GM19324 (cell line): ENCODE data around the gene FRMPD1.

Experiments
- ATAC-seq: cut with Tn5 transposase; IDR thresholded peaks from one replicate; pipeline ENCODE4 v1.9.1; 2021; ENCODE audit warnings: mild to moderate bottlenecking, moderate library complexity; ENCODE audit not compliant: unreplicated experiment, low FRiP score

FRMPD1 gene

DNA sequence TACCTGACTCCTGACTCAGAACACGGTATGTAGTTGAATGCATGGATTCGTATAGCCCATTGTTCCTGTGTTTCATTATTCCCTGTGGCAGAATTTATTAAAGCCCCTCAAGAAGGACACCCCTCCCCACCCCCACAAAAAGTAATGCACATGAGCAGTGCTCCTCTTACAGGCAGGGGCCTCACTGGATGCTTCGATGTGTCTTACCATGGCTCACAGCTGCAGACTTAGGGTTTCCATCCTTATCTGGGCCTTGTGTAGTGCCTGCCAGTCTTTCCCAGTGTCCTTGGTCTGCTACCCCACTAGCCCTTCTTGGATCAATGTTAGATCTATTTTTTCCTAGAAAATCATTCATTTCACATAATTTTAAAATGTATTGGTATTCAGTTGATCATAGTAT, 119.2 kb downstream of the FRMPD1 start:
- ATAC-seq: no peak

DNA sequence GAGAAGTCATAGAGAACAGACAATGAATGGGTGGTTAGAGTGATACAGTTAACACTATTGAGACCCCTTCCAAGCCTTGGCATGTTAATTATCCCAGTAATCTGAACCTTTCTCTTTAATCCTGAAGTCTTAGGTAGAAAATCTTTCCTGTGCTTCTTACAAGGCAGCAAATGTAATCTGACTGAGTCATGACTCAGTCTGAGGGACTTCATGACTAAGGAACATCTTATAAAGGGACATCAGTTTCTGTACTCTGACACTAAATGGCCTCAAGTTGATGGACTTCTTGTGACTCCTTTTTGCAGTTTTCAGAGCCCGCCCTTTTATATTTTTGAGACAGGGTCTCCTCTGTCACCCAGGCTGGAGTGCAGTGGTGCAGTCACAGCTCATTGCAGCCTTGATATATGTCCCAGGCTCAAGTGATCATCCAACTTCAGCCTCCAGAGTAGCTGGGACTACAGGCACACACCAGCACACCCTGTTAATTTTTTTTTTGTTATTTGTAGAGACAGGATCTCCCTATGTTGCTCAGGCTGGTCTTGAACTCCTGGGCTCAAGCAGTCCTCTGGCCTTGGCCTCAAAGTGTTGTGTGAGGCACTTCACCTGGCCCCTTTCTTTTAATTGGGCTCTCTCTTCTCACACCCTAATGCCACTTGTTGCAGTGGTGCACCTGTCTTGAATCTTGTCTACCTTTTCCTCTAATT, 124.6 kb downstream of the FRMPD1 start:
- ATAC-seq: no peak

DNA sequence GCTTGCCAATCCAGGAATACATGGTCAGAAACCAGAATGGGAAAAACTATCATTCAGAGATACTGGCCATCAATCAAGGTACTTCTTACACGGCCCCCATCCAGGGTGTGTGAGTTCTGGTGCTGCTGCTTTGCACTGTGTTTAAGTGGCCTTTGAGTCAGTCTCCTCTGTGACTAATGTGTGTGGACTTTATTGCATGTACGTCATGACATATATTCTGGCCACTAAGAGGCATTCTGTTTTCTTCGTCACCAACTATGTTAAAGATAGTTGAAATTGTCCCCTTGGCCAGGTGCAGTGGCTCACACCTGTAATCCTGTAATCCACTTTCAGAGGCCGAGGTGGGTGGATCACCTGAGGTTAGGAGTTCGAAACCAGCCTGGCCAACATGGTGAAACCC, 125.6 kb downstream of the FRMPD1 start:
- no peak for ATAC-seq

DNA sequence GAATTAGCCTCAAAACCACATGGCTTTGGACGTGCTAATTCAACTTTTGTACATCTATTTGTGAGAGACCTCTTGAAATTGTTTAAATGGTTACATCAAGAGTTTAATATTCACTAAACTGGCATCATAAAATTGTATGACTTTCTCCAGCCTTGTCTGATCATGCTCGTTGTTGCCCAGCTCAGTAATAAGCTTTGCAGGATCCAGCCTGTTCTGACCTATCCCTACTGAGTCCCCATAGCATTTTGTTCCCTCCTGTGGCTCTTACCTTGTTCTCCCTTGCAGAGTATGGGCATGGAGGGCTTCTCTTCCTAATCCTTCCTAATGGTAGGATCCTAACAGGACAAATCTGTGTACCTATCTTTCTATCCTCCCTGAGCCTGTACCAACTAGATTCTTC, 127.8 kb downstream of the FRMPD1 start:
- no peak for ATAC-seq

DNA sequence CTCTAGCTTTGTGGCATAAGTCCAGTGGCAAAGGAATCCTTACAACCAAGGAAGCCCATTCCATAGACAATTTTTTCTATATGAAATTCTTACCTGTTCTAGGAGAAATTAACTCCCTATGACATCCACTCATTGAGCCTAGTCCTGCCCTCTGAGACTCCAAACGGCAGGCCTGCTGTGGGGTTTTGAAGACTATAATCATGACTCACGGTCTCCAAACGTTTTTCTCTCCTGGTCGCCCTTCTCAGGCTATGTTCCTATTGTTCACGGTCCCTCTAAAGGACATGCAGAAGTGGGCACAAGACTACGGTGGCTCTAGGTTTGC, 133.5 kb downstream of the FRMPD1 start:
- ATAC-seq: no peak

DNA sequence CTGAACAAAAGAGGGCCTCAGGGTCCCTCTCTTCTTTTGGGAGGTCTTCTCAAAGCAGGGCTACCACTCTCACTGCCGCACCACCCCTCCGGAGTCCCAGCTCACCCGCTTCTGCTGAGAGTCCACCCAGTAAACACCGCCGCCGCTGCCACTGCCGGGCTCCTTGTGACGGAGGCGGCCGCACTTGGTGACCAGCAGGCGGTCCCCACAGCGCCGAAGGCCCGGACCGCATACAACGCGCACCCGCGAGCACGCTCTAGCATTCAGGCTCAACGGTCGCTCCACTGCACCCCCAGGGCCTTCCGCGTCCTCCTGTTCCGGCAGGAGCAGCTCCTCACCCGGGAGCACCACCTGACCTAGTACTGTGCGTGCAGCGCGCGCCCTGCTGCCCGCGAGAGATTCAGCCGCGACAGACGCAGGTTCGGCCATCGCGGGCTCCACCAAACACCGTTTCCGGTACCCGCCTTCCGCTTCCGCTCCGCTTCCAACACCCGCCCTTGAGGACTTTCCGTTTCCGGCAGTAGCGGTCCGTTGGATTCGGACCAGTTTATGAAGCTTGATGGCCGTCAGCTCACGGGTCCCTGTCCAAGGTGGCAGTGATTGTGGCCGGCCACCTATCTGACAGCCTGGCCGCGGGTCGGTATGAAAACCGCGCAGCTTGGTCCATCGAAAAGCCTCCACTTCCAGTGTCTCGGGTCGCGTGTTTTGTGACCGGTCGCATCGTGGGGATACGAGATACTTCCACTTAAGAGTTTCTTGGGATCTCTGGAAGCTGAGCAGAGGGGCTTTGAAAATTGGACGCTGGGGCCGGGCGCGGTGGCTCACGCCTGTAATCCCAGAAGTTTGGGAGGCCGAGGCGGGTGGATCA, 134.1 kb downstream of the FRMPD1 start, which contains the start of gene EXOSC3:
Gene EXOSC3 (minus strand): TSS at position 449 of the 868 bp plus-strand sequence. CDS start 20 bp downstream, at position 429.
- peak; percentile 92 for ATAC-seq

DNA sequence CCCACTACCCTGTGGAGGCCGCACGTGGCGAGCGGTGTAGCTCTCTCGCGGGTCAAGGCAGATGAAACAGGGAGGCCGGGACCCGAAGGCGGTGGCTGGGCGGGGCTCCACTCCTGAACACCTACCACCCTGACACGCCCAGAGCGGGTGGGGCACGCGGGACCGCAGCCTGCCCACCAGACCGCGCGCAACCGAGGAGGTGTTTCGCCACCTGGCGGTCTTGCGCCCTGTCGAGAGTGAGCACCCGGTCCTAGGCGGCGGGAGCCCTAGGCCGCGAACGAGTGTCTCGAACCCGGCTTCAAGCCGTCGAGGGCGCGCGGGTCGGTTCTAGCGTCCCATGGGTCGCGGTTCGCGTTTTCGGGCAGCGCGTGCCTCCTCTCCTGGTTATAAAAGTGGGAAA, 136.3 kb downstream of the FRMPD1 start:
- no peak for ATAC-seq

DNA sequence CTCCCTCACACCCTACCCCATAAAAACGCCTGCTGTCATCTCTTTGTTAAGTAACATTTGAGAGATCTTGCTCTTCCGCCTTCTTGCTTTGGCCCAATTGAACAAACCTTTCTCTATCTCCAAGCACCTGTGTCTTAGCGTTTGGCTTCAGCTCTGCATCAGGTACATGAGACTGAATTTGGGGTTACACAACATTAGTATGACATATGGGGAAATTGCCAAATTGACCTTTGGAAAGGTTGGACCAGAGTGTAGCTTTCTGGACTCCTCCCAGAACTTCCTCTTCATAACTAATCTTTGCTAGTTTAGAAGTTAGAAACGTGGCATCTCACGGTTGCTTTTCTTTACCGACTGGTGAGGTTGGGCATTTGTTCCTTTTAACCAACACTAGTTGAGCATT, 137.6 kb downstream of the FRMPD1 start:
- ATAC-seq: no peak

DNA sequence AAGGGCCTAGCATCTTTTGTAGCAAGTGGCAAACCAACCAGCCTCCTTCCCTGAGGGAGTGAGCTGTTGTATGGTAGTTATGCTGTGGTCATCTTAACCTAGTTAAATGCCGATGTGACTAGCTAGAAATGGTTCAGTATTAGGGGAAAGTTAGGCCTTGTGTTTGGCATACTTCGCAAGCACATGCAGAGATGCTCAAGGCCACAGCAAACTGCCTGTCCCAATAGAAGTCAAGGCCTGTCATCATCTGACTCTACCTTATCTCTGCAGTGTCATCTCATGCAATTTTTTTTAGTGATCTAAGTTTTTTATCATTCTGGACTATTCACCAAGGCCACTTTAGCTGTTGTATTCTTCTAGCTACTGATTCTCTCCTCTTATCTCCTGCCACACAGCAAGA, 139.3 kb downstream of the FRMPD1 start:
- ATAC-seq: no peak

DNA sequence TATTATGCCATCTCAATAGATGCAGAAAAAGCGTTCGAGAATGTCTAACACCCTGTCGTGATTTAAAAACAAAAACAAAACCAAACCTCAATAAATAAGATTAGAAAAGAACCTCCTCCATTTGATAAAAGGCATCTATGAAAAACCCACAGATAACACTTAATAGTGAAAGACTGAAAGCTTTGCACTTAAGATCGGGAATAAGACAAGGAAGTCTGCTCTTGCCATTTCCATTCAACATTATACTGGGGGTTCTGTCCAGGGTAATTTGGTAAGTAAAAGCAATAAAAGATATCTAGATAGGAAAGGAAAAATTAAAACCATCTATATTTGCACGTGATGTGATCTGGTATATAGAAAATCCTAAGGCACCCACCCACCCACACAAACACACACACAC, 141.4 kb downstream of the FRMPD1 start:
- no peak for ATAC-seq

DNA sequence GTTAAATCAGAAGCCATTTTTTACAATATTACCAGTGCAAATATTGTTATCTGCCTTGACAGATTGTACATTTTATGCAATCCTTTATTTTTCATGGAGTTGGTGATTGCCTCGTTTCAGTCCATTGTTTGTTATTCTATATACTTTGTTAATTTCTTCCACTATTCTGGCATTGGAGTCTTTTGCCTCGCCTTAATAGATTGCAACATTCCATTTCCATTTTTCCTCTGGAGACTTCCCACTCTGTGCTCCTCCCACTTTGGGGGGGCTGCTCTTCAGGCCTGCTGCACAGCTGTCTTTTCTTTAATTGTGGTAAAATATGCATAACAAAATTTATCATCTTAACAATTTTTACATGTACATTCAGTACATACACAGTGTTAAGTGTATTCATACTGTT, 145.5 kb downstream of the FRMPD1 start:
- no peak for ATAC-seq
